Measurements from ENCODE around the gene KCNJ15. TPM values are rescaled to one million over a fixed set of nuclear protein-coding genes. Genes with fewer than 3 reads are reported as not detected.

The KCNJ15 gene
- total and polyA plus RNA-seq, 2 of the 13 experiments (the other 11 are each of a cell fraction or from before 2014, with no cell fraction given), result not detected

- TF ChIP-seq, protein P1, sequence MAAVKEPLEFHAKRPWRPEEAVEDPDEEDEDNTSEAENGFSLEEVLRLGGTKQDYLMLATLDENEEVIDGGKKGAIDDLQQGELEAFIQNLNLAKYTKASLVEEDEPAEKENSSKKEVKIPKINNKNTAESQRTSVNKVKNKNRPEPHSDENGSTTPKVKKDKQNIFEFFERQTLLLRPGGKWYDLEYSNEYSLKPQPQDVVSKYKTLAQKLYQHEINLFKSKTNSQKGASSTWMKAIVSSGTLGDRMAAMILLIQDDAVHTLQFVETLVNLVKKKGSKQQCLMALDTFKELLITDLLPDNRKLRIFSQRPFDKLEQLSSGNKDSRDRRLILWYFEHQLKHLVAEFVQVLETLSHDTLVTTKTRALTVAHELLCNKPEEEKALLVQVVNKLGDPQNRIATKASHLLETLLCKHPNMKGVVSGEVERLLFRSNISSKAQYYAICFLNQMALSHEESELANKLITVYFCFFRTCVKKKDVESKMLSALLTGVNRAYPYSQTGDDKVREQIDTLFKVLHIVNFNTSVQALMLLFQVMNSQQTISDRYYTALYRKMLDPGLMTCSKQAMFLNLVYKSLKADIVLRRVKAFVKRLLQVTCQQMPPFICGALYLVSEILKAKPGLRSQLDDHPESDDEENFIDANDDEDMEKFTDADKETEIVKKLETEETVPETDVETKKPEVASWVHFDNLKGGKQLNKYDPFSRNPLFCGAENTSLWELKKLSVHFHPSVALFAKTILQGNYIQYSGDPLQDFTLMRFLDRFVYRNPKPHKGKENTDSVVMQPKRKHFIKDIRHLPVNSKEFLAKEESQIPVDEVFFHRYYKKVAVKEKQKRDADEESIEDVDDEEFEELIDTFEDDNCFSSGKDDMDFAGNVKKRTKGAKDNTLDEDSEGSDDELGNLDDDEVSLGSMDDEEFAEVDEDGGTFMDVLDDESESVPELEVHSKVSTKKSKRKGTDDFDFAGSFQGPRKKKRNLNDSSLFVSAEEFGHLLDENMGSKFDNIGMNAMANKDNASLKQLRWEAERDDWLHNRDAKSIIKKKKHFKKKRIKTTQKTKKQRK (IDR thresholded peaks at IDR 0.05; ENCODE audit: low read length), result no peak
- TF ChIP-seq ZKSCAN5 (CRISPR knock-in tag; IDR thresholded peaks at IDR 0.05) (no peak), STAT6 (CRISPR knock-in tag; IDR thresholded peaks at IDR 0.05; ENCODE audit: borderline replicate concordance) (no peak)
Observed at GRCh38 chr21:38242061-38242460, 14.7 kb upstream of the KCNJ15 start (continued).

DNA sequence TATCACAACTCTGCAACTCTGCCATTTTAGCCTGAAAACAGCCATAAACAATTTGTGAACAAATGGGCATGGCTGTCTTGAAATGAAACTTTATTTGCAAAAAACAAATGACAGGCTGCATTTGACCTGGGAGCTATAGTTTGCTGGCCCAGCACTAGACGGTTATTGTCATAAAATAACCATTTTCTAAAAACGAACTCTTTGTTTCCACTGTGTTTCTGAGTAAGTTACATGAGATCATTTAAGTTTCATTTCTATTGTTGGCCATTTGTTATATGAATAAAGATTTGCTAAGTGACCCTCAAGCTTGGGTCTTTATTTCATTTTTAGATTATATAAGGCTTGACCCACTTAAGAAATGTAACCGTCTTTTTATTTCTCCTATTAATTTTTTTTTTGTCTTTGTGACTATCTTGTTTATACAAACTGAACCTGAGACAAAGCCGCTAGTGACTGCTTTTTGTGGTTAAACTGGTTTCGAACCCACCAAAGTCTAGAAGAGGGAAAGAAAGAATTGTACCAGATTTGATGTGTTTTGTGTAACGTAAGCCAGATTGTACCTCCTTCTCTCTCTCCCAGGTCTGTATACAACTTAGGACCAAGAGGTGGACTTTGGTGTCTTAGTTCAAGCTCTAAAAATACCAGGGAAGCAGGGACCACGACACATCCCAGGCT, 12.9 kb upstream of the KCNJ15 start:
- DNase-seq (ENCODE audit: low spot score) (no peak), ATAC-seq (no peak), FAIRE-seq (no peak)
- POLR2A ChIA-PET, result no interaction called here
- Histone ChIP-seq H3K4me3 (replicated peaks in 1 of 3; ENCODE audit: insufficient read depth in 1 of 3, low read depth in 2 of 3, low read length in 3 of 3) (no peak overlapping the region), H3K9ac (ENCODE audit: insufficient read depth, low read depth, low read length) (no peak overlapping the region), H2AFZ (ENCODE audit: low read length) (no peak overlapping the region), H3K36me3 (replicated peaks in 1 of 2; ENCODE audit: control insufficient read depth in 1 of 2, insufficient read depth in 2 of 2, low read length in 2 of 2) (no peaks in the 10 kb centered on the region), H3K27me3 (ENCODE audit: control insufficient read depth in 1 of 2, insufficient read depth in 2 of 2, low read length in 2 of 2) (no peaks in the 10 kb centered on the region), H3K4me2 (ENCODE audit: low read depth, low read length) (no peak overlapping the region), H3K27ac (ENCODE audit: extremely low read length, insufficient read depth, low read length) (no peak overlapping the region), H3K79me2 (ENCODE audit: insufficient read depth, low read length) (no peaks in the 10 kb centered on the region), H4K20me1 (ENCODE audit: insufficient read depth, low read length) (no peaks in the 10 kb centered on the region), H3K4me1 (ENCODE audit: insufficient read depth, low read length) (no peaks in the 10 kb centered on the region), H3K9me3 (ENCODE audit: low read length) (0 out of 2 replicates have a peak, but pooled peaks cover 6% of the 10 kb centered on the region)
- WGBS (ENCODE audit: low lambda C conversion rate), result 24% methylated on average over 7 of the region's 7 CpGs
- intact Hi-C loops (cut with micrococcal nuclease; ENCODE audit: unreplicated experiment) (no loop called here), in situ Hi-C loops (cut with HindIII; ENCODE audit: extremely low pct_ligation_motif_present, low pct_unique_long_range_greater_than_20kb) (no loop called here)
- no TSS peak for BruUV-seq (replicated peaks)
- CTCF ChIA-PET (ENCODE audit: low intra/inter-chr PET ratio, low total read pairs), result no interaction called here
- TF ChIP-seq STAT5B (CRISPR knock-in tag; IDR thresholded peaks at IDR 0.05), result no peak
